C4-2B (cell line): ENCODE measurements around the gene PFN3.

ENCODE experiments used
- ZFX ChIP-seq: fragments of 450-650 bp; IDR thresholded peaks from 2 replicates; pipeline ENCODE4 v1.6.1; 2017
- TF ChIP-seq, protein P1 (sequence below): fragments of 450-650 bp; conservative IDR thresholded peaks from 2 replicates; pipeline ENCODE4 v1.5.1; 2017; ENCODE audit warnings: mild to moderate bottlenecking

- TF ChIP-seq, protein P1, sequence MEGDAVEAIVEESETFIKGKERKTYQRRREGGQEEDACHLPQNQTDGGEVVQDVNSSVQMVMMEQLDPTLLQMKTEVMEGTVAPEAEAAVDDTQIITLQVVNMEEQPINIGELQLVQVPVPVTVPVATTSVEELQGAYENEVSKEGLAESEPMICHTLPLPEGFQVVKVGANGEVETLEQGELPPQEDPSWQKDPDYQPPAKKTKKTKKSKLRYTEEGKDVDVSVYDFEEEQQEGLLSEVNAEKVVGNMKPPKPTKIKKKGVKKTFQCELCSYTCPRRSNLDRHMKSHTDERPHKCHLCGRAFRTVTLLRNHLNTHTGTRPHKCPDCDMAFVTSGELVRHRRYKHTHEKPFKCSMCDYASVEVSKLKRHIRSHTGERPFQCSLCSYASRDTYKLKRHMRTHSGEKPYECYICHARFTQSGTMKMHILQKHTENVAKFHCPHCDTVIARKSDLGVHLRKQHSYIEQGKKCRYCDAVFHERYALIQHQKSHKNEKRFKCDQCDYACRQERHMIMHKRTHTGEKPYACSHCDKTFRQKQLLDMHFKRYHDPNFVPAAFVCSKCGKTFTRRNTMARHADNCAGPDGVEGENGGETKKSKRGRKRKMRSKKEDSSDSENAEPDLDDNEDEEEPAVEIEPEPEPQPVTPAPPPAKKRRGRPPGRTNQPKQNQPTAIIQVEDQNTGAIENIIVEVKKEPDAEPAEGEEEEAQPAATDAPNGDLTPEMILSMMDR: no peak
- no peak for TF ChIP-seq ZFX
Measured at GRCh38 chr5:177405312-177405711, 4.9 kb upstream of the PFN3 start.
